GM19455 (cell line): ENCODE measurements around the gene SLC6A20.

ENCODE experiments used
- ATAC-seq: cut with Tn5 transposase; IDR thresholded peaks from one replicate; pipeline ENCODE4 v1.9.1; 2021; ENCODE audit not compliant: unreplicated experiment

The SLC6A20 gene

GRCh38 chr3:45795882-45796765 is at the start of gene SLC6A20:
SLC6A20 (minus strand) TSS chr3:45796536; CDS start chr3:45796419, 117 bp downstream.
- ATAC-seq = no peak

- no peak for ATAC-seq
These were observed 48.3 kb upstream of the SLC6A20 start for GRCh38 chr3:45844616-45845015.

- ATAC-seq = no peak
These were observed 46.7 kb upstream of the SLC6A20 start for GRCh38 chr3:45842851-45843625.

- peak; percentile 94 for ATAC-seq
These were observed 45.6 kb upstream of the SLC6A20 start, which contains the start of gene LZTFL1 for GRCh38 chr3:45841757-45842491. LZTFL1 (minus strand) TSS chr3:45842119; CDS start chr3:45841991, 128 bp downstream.

- peak; percentile 26 for ATAC-seq
These were observed 45.1 kb upstream of the SLC6A20 start for GRCh38 chr3:45841420-45841756.

- ATAC-seq = no peak
These were observed 42.1 kb upstream of the SLC6A20 start for GRCh38 chr3:45838466-45838865.

- no peak for ATAC-seq
These were observed 36.4 kb upstream of the SLC6A20 start for GRCh38 chr3:45832699-45833098.

- no peak for ATAC-seq
These were observed 33.8 kb upstream of the SLC6A20 start for GRCh38 chr3:45830121-45830520.

GRCh38 chr3:45826908-45827307 is 30.6 kb upstream of the SLC6A20 start:
- no peak for ATAC-seq

GRCh38 chr3:45826321-45826720 is 30.0 kb upstream of the SLC6A20 start:
- no peak for ATAC-seq

- ATAC-seq = no peak
These were observed 24.8 kb upstream of the SLC6A20 start for GRCh38 chr3:45821127-45821526.

- ATAC-seq = no peak
These were observed 23.2 kb upstream of the SLC6A20 start for GRCh38 chr3:45819543-45819942.

GRCh38 chr3:45817831-45818522 is 21.6 kb upstream of the SLC6A20 start:
- ATAC-seq = no peak

GRCh38 chr3:45816544-45816943 is 20.2 kb upstream of the SLC6A20 start:
- no peak for ATAC-seq

- ATAC-seq = no peak
These were observed 18.0 kb upstream of the SLC6A20 start for GRCh38 chr3:45814322-45814721.

GRCh38 chr3:45807681-45808540 is 11.6 kb upstream of the SLC6A20 start:
- no peak for ATAC-seq

GRCh38 chr3:45807133-45807532 is 10.8 kb upstream of the SLC6A20 start:
- ATAC-seq = no peak

- no peak for ATAC-seq
These were observed 9.7 kb upstream of the SLC6A20 start for GRCh38 chr3:45806072-45806471.

GRCh38 chr3:45803252-45803935 is 7.1 kb upstream of the SLC6A20 start:
- ATAC-seq = no peak
